ENCODE measurements around the gene AVPR1B. TPM values are rescaled to one million over a fixed set of nuclear protein-coding genes. Genes with fewer than 3 reads are reported as not detected.

Gene AVPR1B
- total RNA-seq, 1 donor from 2014 or later: not detected

- no peak for TF ChIP-seq CTCF (IDR thresholded peaks at IDR 0.05)
- Histone ChIP-seq H3K4me1 (peaks cover 0 to 3% of the 10 kb centered on the region in 2 donors), H3K27ac (no peak overlapping the region), H3K4me3 (no peak overlapping the region), H3K9me3 (no peaks in the 10 kb centered on the region), H3K36me3 (no peaks in the 10 kb centered on the region), H3K27me3 (no peaks in the 10 kb centered on the region)
- intact Hi-C loops (cut with DNase I): no loop called here
- peak in 1 of 2 donors; percentile 51 for DNase-seq (ENCODE audit: low spot score in 2 of 2)
These were observed 6.4 kb downstream of the AVPR1B start for GRCh38 chr1:206110820-206111219.

- Histone ChIP-seq H3K4me3 (no peak overlapping the region), H3K27me3 (no peaks in the 10 kb centered on the region), H3K27ac (no peak overlapping the region), H3K9me3 (no peaks in the 10 kb centered on the region), H3K36me3 (no peaks in the 10 kb centered on the region), H3K4me1 (peaks cover 0 to 3% of the 10 kb centered on the region in 2 donors)
- DNase-seq (ENCODE audit: low spot score in 2 of 2): no peak
- intact Hi-C loops (cut with DNase I): no loop called here
- no peak for TF ChIP-seq CTCF (IDR thresholded peaks at IDR 0.05)
These were observed 7.0 kb downstream of the AVPR1B start for GRCh38 chr1:206110161-206110560.

GRCh38 chr1:206109718-206110117 lies 7.5 kb downstream of the AVPR1B start:
- Histone ChIP-seq H3K9me3 (no peaks in the 10 kb centered on the region), H3K36me3 (no peaks in the 10 kb centered on the region), H3K4me3 (no peak overlapping the region), H3K27ac (no peak overlapping the region), H3K27me3 (no peaks in the 10 kb centered on the region), H3K4me1 (peaks cover 0 to 3% of the 10 kb centered on the region in 2 donors)
- DNase-seq (ENCODE audit: low spot score in 2 of 2): no peak
- intact Hi-C loops (cut with DNase I): loop anchor here (5.0 kb wide), 2 partner anchors 77 to 297 kb away; partner anchors contain the start of gene SLC41A1
- no peak for TF ChIP-seq CTCF (IDR thresholded peaks at IDR 0.05)

GRCh38 chr1:206108635-206109034 lies 8.6 kb downstream of the AVPR1B start:
- intact Hi-C loops (cut with DNase I): loop anchor here (5.0 kb wide), 2 partner anchors 76 to 296 kb away; partner anchors contain the start of gene SLC41A1
- Histone ChIP-seq H3K36me3 (no peaks in the 10 kb centered on the region), H3K9me3 (no peaks in the 10 kb centered on the region), H3K4me3 (no peak overlapping the region), H3K27me3 (no peaks in the 10 kb centered on the region), H3K4me1 (peaks cover 0 to 3% of the 10 kb centered on the region in 2 donors), H3K27ac (no peak overlapping the region)
- no peak for TF ChIP-seq CTCF (IDR thresholded peaks at IDR 0.05)
- DNase-seq (ENCODE audit: low spot score in 2 of 2): no peak

GRCh38 chr1:206107168-206107544 lies 10.0 kb downstream of the AVPR1B start:
- DNase-seq (ENCODE audit: low spot score in 2 of 2): no peak
- Histone ChIP-seq H3K27me3 (no peaks in the 10 kb centered on the region), H3K9me3 (no peaks in the 10 kb centered on the region), H3K4me1 (peaks cover 0 to 3% of the 10 kb centered on the region in 2 donors), H3K4me3 (no peak overlapping the region), H3K27ac (no peak overlapping the region), H3K36me3 (no peaks in the 10 kb centered on the region)
- TF ChIP-seq CTCF (IDR thresholded peaks at IDR 0.05): no peak
- intact Hi-C loops (cut with DNase I): loop anchor here (2.0 to 5.0 kb wide), 4 partner anchors 75 to 316 kb away; partner anchors contain the start of gene SLC41A1

Measured in ascending aorta (tissue), 2 donors.